HepG2 (cell line): ENCODE results near the gene HBM. TPM values are rescaled to one million over a fixed set of nuclear protein-coding genes. Genes with fewer than 3 reads are reported as not detected.

Source experiments
- ATAC-seq: fragments of 200-7000 bp; cut with Tn5 transposase; 3 replicates; pipeline ENCODE4 v1.9.1; 2020; ENCODE audit warnings: mild to moderate bottlenecking, moderate library complexity
- BruUV-seq: library from RNA; stranded (reverse); fragments of 400-500 nt; replicated peaks from 2 replicates; lab custom pipeline; 2021; lab: Mats Ljungman, UMichigan
- CTCF ChIA-PET: fragments of 300-600 bp; formaldehyde crosslinking; extraction: SDS; loops from one replicate; lab custom pipeline; 2021; ENCODE audit warnings: low total read pairs, inconsistent platforms, low intra/inter-chr PET ratio; lab: Yijun Ruan, JAX
- POLR2A ChIA-PET: fragments of 350-600 bp; sonication (Branson Sonifier 250); formaldehyde crosslinking; loops from one replicate; lab custom pipeline; 2020; ENCODE audit warnings: antibody characterized with exemption, inconsistent platforms; lab: Yijun Ruan, JAX
- DNase-seq: peaks from one replicate; pipeline ENCODE4 v3.0.0-alpha.2; 2015; ENCODE audit warnings: low spot score
- FAIRE-seq: peaks from 3 replicates; lab custom pipeline; 2011; peaks lifted over from hg19 to GRCh38; lab: Jason Lieb, UNC
- H2AFZ ChIP-seq: one replicate; pipeline ENCODE4 v1.6.1; 2011; ENCODE audit warnings: low read length, inconsistent platforms
- H3K27ac ChIP-seq: fragments of 300-600 bp; 3 replicates; pipeline ENCODE4 v1.8.0; 2011; ENCODE audit warnings: mixed run types, mild to moderate bottlenecking, mixed read lengths, low read length, inconsistent platforms; ENCODE audit not compliant: insufficient read depth; ENCODE audit errors: extremely low read length
- H3K27me3 ChIP-seq, 2 experiments: fragments of 200-600 bp in 1 of 2; 2 replicates in 1 of 2; 3 replicates in 1 of 2; pipeline versions ENCODE4 v1.6.0 to v1.8.0; 2011; ENCODE audit warnings: low read length in 2 of 2, mild to moderate bottlenecking in 2 of 2, moderate library complexity in 2 of 2, inconsistent platforms in 1 of 2; ENCODE audit not compliant: insufficient read depth in 2 of 2, control insufficient read depth in 1 of 2
- H3K36me3 ChIP-seq, 2 experiments: fragments of 200-600 bp in 1 of 2; replicated peaks in 1 of 2; 2 replicates in 1 of 2; 3 replicates in 1 of 2; pipeline versions ENCODE4 v1.5.1 to v1.8.0; 2011; ENCODE audit warnings: low read length in 2 of 2, inconsistent platforms in 1 of 2; ENCODE audit not compliant: insufficient read depth in 2 of 2, control insufficient read depth in 1 of 2
- H3K4me1 ChIP-seq: 2 replicates; pipeline ENCODE4 v1.5.1; 2012; ENCODE audit warnings: low read length, inconsistent platforms; ENCODE audit not compliant: insufficient read depth
- H3K4me2 ChIP-seq: 2 replicates; pipeline ENCODE4 v1.6.0; 2011; ENCODE audit warnings: low read depth, low read length, inconsistent platforms
- H3K4me3 ChIP-seq, 3 experiments: fragments of 200-600 bp in 1 of 3; sonication (generic), shearing (Covaris generic) in 1 of 3; replicated peaks in 1 of 3; 2 replicates each; pipeline ENCODE4 v1.5.1; 2011 to 2016; ENCODE audit warnings: low read length in 3 of 3, inconsistent platforms in 2 of 3, low read depth in 2 of 3, mild to moderate bottlenecking in 2 of 3, control low read depth in 1 of 3, mixed read lengths in 1 of 3; ENCODE audit not compliant: insufficient read depth in 1 of 3
- H3K79me2 ChIP-seq: one replicate; pipeline ENCODE4 v1.6.1; 2011; ENCODE audit warnings: low read length, inconsistent platforms; ENCODE audit not compliant: insufficient read depth
- H3K9ac ChIP-seq: 2 replicates; pipeline ENCODE4 v1.6.0; 2011; ENCODE audit warnings: mild to moderate bottlenecking, low read depth, low read length, inconsistent platforms; ENCODE audit not compliant: insufficient read depth
- H3K9me3 ChIP-seq: 2 replicates; pipeline ENCODE4 v1.5.1; 2012; ENCODE audit warnings: mild to moderate bottlenecking, low read length
- H4K20me1 ChIP-seq: 2 replicates; pipeline ENCODE4 v1.6.0; 2011; ENCODE audit warnings: inconsistent platforms, mild to moderate bottlenecking, low read length, moderate library complexity; ENCODE audit not compliant: insufficient read depth
- ARNT2 ChIP-seq: sonication (generic); formaldehyde crosslinking; IDR thresholded peaks from 2 replicates; pipeline ENCODE4 v1.8.0; 2022; ENCODE audit warnings: mild to moderate bottlenecking, low read depth, missing genetic modification reagents, moderate library complexity
- CHCHD3 ChIP-seq: sonication (generic); formaldehyde crosslinking; IDR thresholded peaks from 2 replicates; pipeline ENCODE4 v1.8.0; 2022; ENCODE audit warnings: mild to moderate bottlenecking, missing genetic modification reagents, moderate library complexity
- CREB1 ChIP-seq, 2 experiments: fragments of 450-650 bp in 1 of 2; IDR thresholded peaks; 2 replicates each; pipeline ENCODE4 v1.6.1; 2016 to 2017; ENCODE audit warnings: control low read depth in 1 of 2, mild to moderate bottlenecking in 1 of 2, missing compliant biosample characterization in 1 of 2, missing genetic modification characterization in 1 of 2
- DNMT1 ChIP-seq: sonication (generic); formaldehyde crosslinking; IDR thresholded peaks from 2 replicates; pipeline ENCODE4 v1.5.1; 2020; ENCODE audit warnings: mild to moderate bottlenecking, missing genetic modification reagents
- GTF2F1 ChIP-seq: fragments of 150-350 bp; IDR thresholded peaks from 2 replicates; pipeline ENCODE4 v1.6.1; 2014; ENCODE audit warnings: low read length
- HNF4G ChIP-seq, 2 experiments: sonication (generic) in 1 of 2; formaldehyde crosslinking in 1 of 2; IDR thresholded peaks; 2 replicates each; pipeline versions ENCODE4 v1.4.0 to v1.6.1; 2011 to 2020; ENCODE audit warnings: borderline replicate concordance in 2 of 2, low read depth in 2 of 2, mild to moderate bottlenecking in 2 of 2, low read length in 1 of 2, missing genetic modification reagents in 1 of 2, moderate library complexity in 1 of 2
- RFX1 ChIP-seq: fragments of 450-650 bp; IDR thresholded peaks from 2 replicates; pipeline ENCODE4 v1.6.1; 2017
- RFXAP ChIP-seq: sonication (generic); formaldehyde crosslinking; IDR thresholded peaks from 2 replicates; pipeline ENCODE4 v1.4.0; 2020; ENCODE audit warnings: missing genetic modification reagents, borderline replicate concordance
- STAG1 ChIP-seq: sonication (generic); formaldehyde crosslinking; IDR thresholded peaks from 2 replicates; pipeline ENCODE4 v1.4.0; 2020; ENCODE audit warnings: missing genetic modification reagents
- TEAD3 ChIP-seq: optimal IDR thresholded peaks from 2 replicates; pipeline ENCODE3; 2016; ENCODE audit warnings: borderline replicate concordance
- XBP1 ChIP-seq: sonication (generic); formaldehyde crosslinking; IDR thresholded peaks from 2 replicates; pipeline ENCODE4 v1.5.0; 2020; ENCODE audit warnings: missing genetic modification reagents
- ZBTB1 ChIP-seq: sonication (generic); formaldehyde crosslinking; IDR thresholded peaks from 2 replicates; pipeline ENCODE4 v1.4.0; 2020; ENCODE audit warnings: missing genetic modification reagents, borderline replicate concordance
- ZNF12 ChIP-seq: sonication (generic); formaldehyde crosslinking; IDR thresholded peaks from 2 replicates; pipeline ENCODE4 v1.5.0; 2020; ENCODE audit warnings: missing genetic modification reagents
- ZNF546 ChIP-seq: sonication (generic); formaldehyde crosslinking; conservative IDR thresholded peaks from 2 replicates; pipeline ENCODE4 v1.8.1; 2023; ENCODE audit warnings: mild to moderate bottlenecking, missing genetic modification reagents
- ZNF547 ChIP-seq: sonication (generic); formaldehyde crosslinking; IDR thresholded peaks from 2 replicates; pipeline ENCODE4 v1.5.1; 2020; ENCODE audit warnings: mild to moderate bottlenecking, missing genetic modification reagents
- ZNF703 ChIP-seq: sonication (generic); formaldehyde crosslinking; IDR thresholded peaks from 2 replicates; pipeline ENCODE4 v1.5.1; 2020; ENCODE audit warnings: missing genetic modification reagents, mild to moderate bottlenecking, moderate library complexity, borderline replicate concordance
- ZNF83 ChIP-seq: sonication (generic); formaldehyde crosslinking; IDR thresholded peaks from 2 replicates; pipeline ENCODE4 v1.4.0; 2020; ENCODE audit warnings: missing genetic modification reagents, mild to moderate bottlenecking, borderline replicate concordance
- WGBS: methylation state at CpG from one replicate; pipeline ENCODE4 v1.1.6; 2017; ENCODE audit warnings: low lambda C conversion rate; 5-methylcytosine and 5-hydroxymethylcytosine counted together
- in situ Hi-C: cut with HindIII; loops from 2 replicates; pipeline ENCODE4 v1.10.0; 2017; ENCODE audit warnings: low pct_unique_long_range_greater_than_20kb; ENCODE audit not compliant: extremely low pct_ligation_motif_present
- intact Hi-C: fragments of 100-400 bp; cut with micrococcal nuclease; formaldehyde crosslinking; loops from one replicate; pipeline ENCODE4 v1.10.0; 2022; ENCODE audit not compliant: unreplicated experiment
- polyA plus RNA-seq, 8 experiments: library from polyadenylated mRNA; depleted of rRNA in 3 of 8; stranded (reverse) in 7 of 8; unstranded in 1 of 8; fragments of >200 nt; fragmentation: Illumina TruSeq in 4 of 8; extraction: Trizol in 4 of 8; gene quantifications; 2 replicates each; pipeline versions ENCODE4 v1.2.1 to v1.2.3, GENCODE V29; 2011 to 2016; ENCODE audit warnings: low read depth in 4 of 8, missing spikeins in 1 of 8, mixed read lengths in 1 of 8; ENCODE audit not compliant: insufficient read depth in 1 of 8
- total RNA-seq, 5 experiments: library from RNA; depleted of rRNA; stranded (reverse); fragments of >200 nt; fragmentation: Illumina TruSeq; extraction: Trizol; gene quantifications; 2 replicates each; pipeline ENCODE4 v1.2.3, GENCODE V29; 2016; ENCODE audit warnings: low read depth in 1 of 5

Gene HBM
- total and polyA plus RNA-seq, 2 of the 13 experiments (the other 11 are each of a cell fraction or from before 2014, with no cell fraction given): not detected

DNA sequence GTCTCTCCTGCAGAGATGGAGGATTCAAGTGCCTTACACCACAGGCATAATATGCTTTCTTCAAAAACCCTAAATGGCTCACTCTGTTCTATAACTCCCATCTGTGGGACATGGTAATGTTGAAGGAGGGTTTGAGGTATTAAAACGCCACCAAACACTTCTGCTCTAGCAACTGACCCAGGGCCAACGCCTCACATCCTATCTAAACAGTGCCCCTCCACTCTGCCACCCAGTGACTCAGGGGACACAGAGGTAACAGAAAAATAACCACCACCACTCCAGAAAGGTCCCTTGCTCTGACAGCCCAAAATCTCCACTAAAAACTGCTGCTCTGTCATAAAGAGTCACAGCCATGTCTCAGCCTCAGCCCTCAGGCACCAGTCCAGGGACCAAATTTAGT, 45.0 kb upstream of the HBM start:
- Histone ChIP-seq H3K4me1 (no peaks in the 10 kb centered on the region), H3K4me2 (no peak overlapping the region), H3K27ac (no peak overlapping the region), H3K27me3 (no peaks in the 10 kb centered on the region), H3K9me3 (no peaks in the 10 kb centered on the region), H3K36me3 (peaks cover 2 to 33% of the 10 kb centered on the region in 2 experiments; a peak in 4 of 5 replicates), H3K9ac (no peak overlapping the region), H4K20me1 (0 out of 2 replicates have a peak, but pooled peaks cover 4% of the 10 kb centered on the region), H2AFZ (no peak overlapping the region), H3K79me2 (no peaks in the 10 kb centered on the region), H3K4me3 (no peak overlapping the region)
- DNase-seq (no peak), ATAC-seq (no peak), FAIRE-seq (no peak)
- BruUV-seq: no TSS peak
- CTCF ChIA-PET: no interaction called here
- POLR2A ChIA-PET: no interaction called here
- WGBS: 88% methylated on average over 2 of the region's 2 CpGs
- in situ Hi-C loops (no loop called here), intact Hi-C loops (no loop called here)
- TF ChIP-seq ZNF83 (CRISPR knock-in tag) (no peak), STAG1 (CRISPR knock-in tag) (no peak), RFX1 (no peak), ZNF546 (CRISPR knock-in tag) (no peak), ZNF547 (CRISPR knock-in tag) (no peak), TEAD3 (CRISPR knock-in tag) (no peak), XBP1 (no peak), ZBTB1 (CRISPR knock-in tag) (no peak)

DNA sequence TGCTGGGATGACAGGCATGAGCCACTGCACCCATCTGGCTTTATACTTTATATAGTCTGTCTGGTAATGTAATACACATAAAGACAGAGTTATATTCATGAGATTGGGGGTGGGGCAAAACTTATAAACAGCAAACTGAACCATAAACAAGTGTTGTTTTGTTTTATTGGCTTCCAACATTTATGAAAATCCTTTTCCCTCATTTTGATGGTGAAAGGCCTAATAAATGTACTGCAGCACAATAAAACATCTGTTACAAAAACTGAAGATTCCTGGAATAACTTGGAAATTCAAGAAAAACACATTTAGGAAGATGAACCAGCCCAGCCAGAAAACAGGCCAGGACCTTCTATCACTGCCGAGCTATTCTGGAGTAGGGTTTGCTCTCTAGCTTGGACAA, 43.4 kb upstream of the HBM start:
- DNase-seq: no peak
- Histone ChIP-seq H3K4me3 (no peak overlapping the region), H3K79me2 (no peaks in the 10 kb centered on the region), H2AFZ (no peak overlapping the region), H3K9me3 (no peaks in the 10 kb centered on the region), H3K36me3 (peaks cover 2 to 17% of the 10 kb centered on the region in 2 experiments; a peak in 4 of 5 replicates), H3K4me2 (no peak overlapping the region), H3K27ac (no peak overlapping the region), H3K9ac (no peak overlapping the region), H3K27me3 (no peaks in the 10 kb centered on the region), H3K4me1 (no peaks in the 10 kb centered on the region), H4K20me1 (0 out of 2 replicates have a peak, but pooled peaks cover 3% of the 10 kb centered on the region)
- POLR2A ChIA-PET: no interaction called here
- 100% methylated on average over 1 of the region's 1 CpG for WGBS
- no peak for FAIRE-seq
- in situ Hi-C loops: no loop called here
- intact Hi-C loops: no loop called here
- BruUV-seq: no TSS peak
- CTCF ChIA-PET: no interaction called here
- ATAC-seq: no peak
- no peak for TF ChIP-seq GTF2F1
- TF ChIP-seq HNF4G (IDR thresholded peaks at IDR 0.05; ENCODE audit: borderline replicate concordance, low read depth, low read length): no peak
- TF ChIP-seq HNF4G (CRISPR knock-in tag; IDR thresholded peaks at IDR 0.05; ENCODE audit: borderline replicate concordance, low read depth): no peak
- no peak for TF ChIP-seq CHCHD3 (CRISPR knock-in tag)
- no peak for TF ChIP-seq ARNT2
- TF ChIP-seq ZNF12 (CRISPR knock-in tag): no peak
- TF ChIP-seq ZNF703: no peak
- no peak for TF ChIP-seq DNMT1
- TF ChIP-seq CREB1 (IDR thresholded peaks at IDR 0.05): no peak
- no peak for TF ChIP-seq CREB1 (CRISPR knock-in tag; IDR thresholded peaks at IDR 0.05)
- no peak for TF ChIP-seq RFXAP
